H9 (cell line): ENCODE data around the gene SF3B1. TPM values are rescaled to one million over a fixed set of nuclear protein-coding genes. Genes with fewer than 3 reads are reported as not detected.

Source experiments
- DNase-seq: peaks from one replicate; pipeline ENCODE4 v3.0.0-alpha.2; 2017
- H2AFZ ChIP-seq: one replicate; pipeline ENCODE4 v1.6.1; 2013; ENCODE audit warnings: mild to moderate bottlenecking, low read length, control low read depth, moderate library complexity
- H2AK5ac ChIP-seq: 2 replicates; pipeline ENCODE4 v1.6.1; 2013; ENCODE audit warnings: low read length, control low read depth, mixed read lengths; ENCODE audit not compliant: insufficient read length
- H2BK120ac ChIP-seq: one replicate; pipeline ENCODE4 v1.6.1; 2013; ENCODE audit warnings: low read depth, mild to moderate bottlenecking, low read length, control low read depth, inconsistent platforms; ENCODE audit not compliant: poor library complexity, severe bottlenecking
- H2BK12ac ChIP-seq: 2 replicates; pipeline ENCODE4 v1.6.1; 2013; ENCODE audit warnings: low read length, control low read depth, mixed read lengths, low read depth; ENCODE audit not compliant: insufficient read length
- H2BK15ac ChIP-seq: 2 replicates; pipeline ENCODE4 v1.6.1; 2013; ENCODE audit warnings: low read depth, low read length, control low read depth
- H2BK20ac ChIP-seq: one replicate; pipeline ENCODE4 v1.6.1; 2013; ENCODE audit warnings: low read depth, mild to moderate bottlenecking, low read length, control low read depth, inconsistent platforms; ENCODE audit not compliant: poor library complexity, severe bottlenecking
- H2BK5ac ChIP-seq: 2 replicates; pipeline ENCODE4 v1.6.1; 2013; ENCODE audit warnings: low read length, control low read depth, mixed read lengths; ENCODE audit not compliant: insufficient read length
- H3K14ac ChIP-seq: 2 replicates; pipeline ENCODE4 v1.6.1; 2013; ENCODE audit warnings: low read length, control low read depth; ENCODE audit not compliant: insufficient read depth
- H3K18ac ChIP-seq: 2 replicates; pipeline ENCODE4 v1.6.1; 2013; ENCODE audit warnings: low read depth, mild to moderate bottlenecking, mixed read lengths, low read length, control low read depth; ENCODE audit not compliant: insufficient read length
- H3K23ac ChIP-seq: 2 replicates; pipeline ENCODE4 v1.6.1; 2013; ENCODE audit warnings: low read length, control low read depth, mixed read lengths, low read depth; ENCODE audit not compliant: insufficient read length
- H3K23me2 ChIP-seq: 2 replicates; pipeline ENCODE4 v1.6.1; 2013; ENCODE audit warnings: low read depth, mild to moderate bottlenecking, mixed read lengths, low read length, control low read depth; ENCODE audit not compliant: insufficient read length, poor library complexity, severe bottlenecking
- H3K27ac ChIP-seq: 2 replicates; pipeline ENCODE4 v1.5.1; 2013; ENCODE audit warnings: low read length, control low read depth, mixed read lengths, low read depth; ENCODE audit not compliant: insufficient read length
- H3K27me3 ChIP-seq: 2 replicates; pipeline ENCODE4 v1.6.1; 2013; ENCODE audit warnings: low read length, control low read depth, inconsistent platforms; ENCODE audit not compliant: insufficient read depth
- H3K4ac ChIP-seq: 2 replicates; pipeline ENCODE4 v1.6.1; 2013; ENCODE audit warnings: low read depth, mild to moderate bottlenecking, control low read depth, inconsistent platforms, low read length, moderate library complexity
- H3K4me1 ChIP-seq: 2 replicates; pipeline ENCODE4 v1.6.1; 2013; ENCODE audit warnings: low read length, control low read depth, inconsistent platforms; ENCODE audit not compliant: insufficient read depth
- H3K4me2 ChIP-seq: 2 replicates; pipeline ENCODE4 v1.6.1; 2013; ENCODE audit warnings: low read length, control low read depth, mixed read lengths; ENCODE audit not compliant: insufficient read length, insufficient read depth
- H3K56ac ChIP-seq: 2 replicates; pipeline ENCODE4 v1.6.1; 2013; ENCODE audit warnings: low read depth, mild to moderate bottlenecking, mixed read lengths, low read length, control low read depth; ENCODE audit not compliant: insufficient read length
- H3K79me1 ChIP-seq: 2 replicates; pipeline ENCODE4 v1.6.1; 2013; ENCODE audit warnings: low read depth, mild to moderate bottlenecking, moderate library complexity, low read length, control low read depth, inconsistent platforms; ENCODE audit not compliant: insufficient read depth, poor library complexity, severe bottlenecking
- H3K79me2 ChIP-seq: 2 replicates; pipeline ENCODE4 v1.6.1; 2013; ENCODE audit warnings: low read length, control low read depth, inconsistent platforms; ENCODE audit not compliant: insufficient read depth
- H3K9ac ChIP-seq: 2 replicates; pipeline ENCODE4 v1.6.1; 2013; ENCODE audit warnings: low read length, control low read depth, mixed read lengths; ENCODE audit not compliant: insufficient read length; ENCODE audit errors: extremely low read depth
- H3K9me3 ChIP-seq: one replicate; pipeline ENCODE4 v1.6.1; 2013; ENCODE audit warnings: low read depth, low read length, inconsistent platforms; ENCODE audit not compliant: control insufficient read depth
- H3T11ph ChIP-seq: one replicate; pipeline ENCODE4 v1.6.1; 2013; ENCODE audit warnings: mild to moderate bottlenecking, low read length, control low read depth, inconsistent platforms
- H4K20me1 ChIP-seq: one replicate; pipeline ENCODE4 v1.6.1; 2013; ENCODE audit not compliant: control insufficient read depth, insufficient read length, insufficient read depth
- H4K5ac ChIP-seq: 2 replicates; pipeline ENCODE4 v1.6.1; 2013; ENCODE audit warnings: low read depth, mild to moderate bottlenecking, mixed read lengths, low read length, control low read depth; ENCODE audit not compliant: insufficient read length
- H4K8ac ChIP-seq: replicated peaks from 2 replicates; pipeline ENCODE4 v1.6.1; 2013; ENCODE audit warnings: low read length, control low read depth, mixed read lengths, low read depth; ENCODE audit not compliant: insufficient read length
- H4K91ac ChIP-seq: 2 replicates; pipeline ENCODE4 v1.6.1; 2013; ENCODE audit warnings: low read depth, mild to moderate bottlenecking, moderate library complexity, mixed read lengths, low read length, control low read depth; ENCODE audit not compliant: insufficient read length
- H3K27ac Mint-ChIP-seq, 3 experiments: 2 replicates in 2 of 3; 3 replicates in 1 of 3; pipeline ENCODE4 v1.8.0; 2020 to 2021; ENCODE audit warnings: mixed read lengths in 3 of 3, mild to moderate bottlenecking in 1 of 3, moderate library complexity in 1 of 3
- H3K27me3 Mint-ChIP-seq: 2 replicates; pipeline ENCODE4 v1.8.0; 2021; ENCODE audit warnings: low read depth, mild to moderate bottlenecking, moderate library complexity, mixed read lengths
- H3K36me3 Mint-ChIP-seq, 3 experiments: 2 replicates in 2 of 3; 3 replicates in 1 of 3; pipeline ENCODE4 v1.8.0; 2020 to 2021; ENCODE audit warnings: low read depth in 3 of 3, mixed read lengths in 3 of 3; ENCODE audit not compliant: insufficient read depth in 1 of 3
- H3K4me1 Mint-ChIP-seq, 2 experiments: 2 replicates each; pipeline ENCODE4 v1.8.0; 2020; ENCODE audit warnings: mixed read lengths in 2 of 2
- H3K4me3 Mint-ChIP-seq, 2 experiments: 2 replicates in 1 of 2; 3 replicates in 1 of 2; pipeline ENCODE4 v1.8.0; 2020 to 2021; ENCODE audit warnings: mild to moderate bottlenecking in 2 of 2, mixed read lengths in 2 of 2, moderate library complexity in 1 of 2
- H3K9me3 Mint-ChIP-seq, 2 experiments: 2 replicates in 1 of 2; 3 replicates in 1 of 2; pipeline ENCODE4 v1.8.0; 2020; ENCODE audit warnings: mild to moderate bottlenecking in 2 of 2, mixed read lengths in 2 of 2, moderate library complexity in 1 of 2
- WGBS: extraction: QIAGEN DNeasy Blood & Tissue Kit; methylation state at CpG from one replicate; pipeline ENCODE4 v1.1.7; 2013; ENCODE audit warnings: missing lambda C conversion rate, low lambda C conversion rate, mixed read lengths; ENCODE audit not compliant: insufficient read length; ENCODE audit errors: extremely low coverage; 5-methylcytosine and 5-hydroxymethylcytosine counted together
- total RNA-seq: library from RNA; stranded (reverse); gene quantifications from 2 replicates; pipeline ENCODE4 v1.2.1, GENCODE V29; 2021
- TF ChIP-seq, protein P1 (sequence below): fragments of 200-600 bp; sonication (generic); conservative IDR thresholded peaks from 3 replicates; pipeline ENCODE4 v1.8.0; 2021; ENCODE audit warnings: antibody characterized with exemption, mild to moderate bottlenecking

SF3B1 gene
- total RNA-seq, 1 experiment from 2014 or later: 278 TPM

DNA sequence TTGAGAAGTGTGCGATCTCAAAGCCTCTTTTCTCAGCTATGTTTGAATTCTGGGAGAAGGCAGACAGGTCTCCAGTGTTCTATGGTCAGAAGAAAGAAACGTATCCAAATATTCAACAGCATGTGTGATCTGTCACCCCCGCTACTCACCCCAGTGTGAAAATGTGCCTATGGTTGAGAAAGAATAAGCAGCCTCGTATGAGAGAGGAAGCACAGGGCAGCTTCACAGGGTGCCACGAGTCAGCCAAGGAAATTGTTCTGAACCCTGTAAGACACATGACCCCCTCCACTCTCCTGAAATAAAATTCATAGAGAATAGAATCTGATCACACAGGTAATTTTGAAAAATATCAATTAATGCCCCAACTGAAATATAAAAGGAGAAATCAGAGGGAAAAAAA lies 8.0 kb upstream of the SF3B1 start:
- H4K91ac ChIP-seq: no peak overlapping the region
- H3K4ac ChIP-seq: no peak overlapping the region
- Mint-ChIP-seq H3K36me3 (no peaks in the 10 kb centered on the region), H3K27ac (no peak overlapping the region), H3K9me3 (no peaks in the 10 kb centered on the region), H3K4me3 (no peak overlapping the region), H3K27me3 (no peaks in the 10 kb centered on the region), H3K4me1 (no peaks in the 10 kb centered on the region)
- no peak overlapping the region for H2BK5ac ChIP-seq
- no peak overlapping the region for H3T11ph ChIP-seq
- TF ChIP-seq, protein P1, sequence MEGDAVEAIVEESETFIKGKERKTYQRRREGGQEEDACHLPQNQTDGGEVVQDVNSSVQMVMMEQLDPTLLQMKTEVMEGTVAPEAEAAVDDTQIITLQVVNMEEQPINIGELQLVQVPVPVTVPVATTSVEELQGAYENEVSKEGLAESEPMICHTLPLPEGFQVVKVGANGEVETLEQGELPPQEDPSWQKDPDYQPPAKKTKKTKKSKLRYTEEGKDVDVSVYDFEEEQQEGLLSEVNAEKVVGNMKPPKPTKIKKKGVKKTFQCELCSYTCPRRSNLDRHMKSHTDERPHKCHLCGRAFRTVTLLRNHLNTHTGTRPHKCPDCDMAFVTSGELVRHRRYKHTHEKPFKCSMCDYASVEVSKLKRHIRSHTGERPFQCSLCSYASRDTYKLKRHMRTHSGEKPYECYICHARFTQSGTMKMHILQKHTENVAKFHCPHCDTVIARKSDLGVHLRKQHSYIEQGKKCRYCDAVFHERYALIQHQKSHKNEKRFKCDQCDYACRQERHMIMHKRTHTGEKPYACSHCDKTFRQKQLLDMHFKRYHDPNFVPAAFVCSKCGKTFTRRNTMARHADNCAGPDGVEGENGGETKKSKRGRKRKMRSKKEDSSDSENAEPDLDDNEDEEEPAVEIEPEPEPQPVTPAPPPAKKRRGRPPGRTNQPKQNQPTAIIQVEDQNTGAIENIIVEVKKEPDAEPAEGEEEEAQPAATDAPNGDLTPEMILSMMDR: no peak
- H4K8ac ChIP-seq: no peak overlapping the region
- H3K4me1 ChIP-seq: no peaks in the 10 kb centered on the region
- no peak overlapping the region for H3K18ac ChIP-seq
- no peak for DNase-seq
- no peak overlapping the region for H2BK15ac ChIP-seq
- no peaks in the 10 kb centered on the region for H3K23me2 ChIP-seq
- no peak overlapping the region for H3K27ac ChIP-seq
- H2BK12ac ChIP-seq: no peak overlapping the region
- H4K5ac ChIP-seq: no peak overlapping the region
- no peak overlapping the region for H3K4me2 ChIP-seq
- WGBS: no CpG with 5 or more reads among the region's 5 CpGs
- H3K56ac ChIP-seq: no peak overlapping the region
- H2AK5ac ChIP-seq: no peak overlapping the region
- H4K20me1 ChIP-seq: no peaks in the 10 kb centered on the region
- no peak overlapping the region for H2BK20ac ChIP-seq
- no peak overlapping the region for H3K23ac ChIP-seq
- no peak overlapping the region for H3K9ac ChIP-seq
- H3K27me3 ChIP-seq: no peaks in the 10 kb centered on the region
- no peaks in the 10 kb centered on the region for H3K79me1 ChIP-seq
- H3K9me3 ChIP-seq: no peaks in the 10 kb centered on the region
- H2BK120ac ChIP-seq: no peak overlapping the region
- H3K79me2 ChIP-seq: no peaks in the 10 kb centered on the region
- no peak overlapping the region for H2AFZ ChIP-seq
- no peak overlapping the region for H3K14ac ChIP-seq
